Measurements from ENCODE around the gene PFN1.

The PFN1 gene

GRCh38 chr17:4967539-4968485, 19.5 kb upstream of the PFN1 start, which contains the start of gene SPAG7:
SPAG7 (minus strand) TSS chr17:4967817; CDS start chr17:4967804, 13 bp downstream.
- DNase-seq (ENCODE audit: low read depth), result peak; percentile 87

DNA sequence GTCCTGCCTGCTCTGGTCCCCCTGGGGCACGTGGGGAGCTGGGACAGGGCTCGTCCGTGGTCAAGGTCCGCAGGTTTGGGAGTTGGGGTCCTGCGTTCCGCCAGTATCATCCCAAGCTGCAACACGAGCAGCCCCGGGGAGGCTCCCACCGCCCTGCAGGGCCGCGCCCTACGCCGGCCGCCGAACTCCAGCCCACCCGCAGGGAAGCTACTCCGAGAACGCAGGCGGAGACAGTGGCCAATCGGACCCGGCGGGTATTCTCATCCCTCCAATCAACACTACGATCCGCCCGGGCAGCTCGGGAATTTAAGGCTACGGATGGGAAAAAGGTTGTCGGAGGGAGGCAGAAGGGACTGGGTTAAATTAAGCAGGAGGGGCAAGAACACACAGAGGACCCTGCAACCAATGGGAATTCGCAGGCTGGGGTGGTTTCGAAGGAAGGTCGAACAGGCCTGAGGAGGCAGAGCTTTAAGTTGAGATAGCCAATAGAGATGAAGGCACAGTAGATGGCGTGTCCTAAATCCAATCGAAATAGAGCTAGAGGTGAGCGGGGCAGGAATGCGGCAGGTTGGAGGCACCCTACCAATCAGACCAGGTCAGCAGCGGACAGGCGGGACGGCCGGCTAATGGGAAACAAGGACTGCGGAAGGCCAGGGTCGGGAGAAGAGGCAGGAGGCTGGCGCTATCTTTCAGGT, 18.7 kb upstream of the PFN1 start:
- DNase-seq (ENCODE audit: low read depth), result peak; percentile 81

- no peak for DNase-seq (ENCODE audit: low read depth)
Measured at GRCh38 chr17:4965311-4965986, 17.1 kb upstream of the PFN1 start.

DNA sequence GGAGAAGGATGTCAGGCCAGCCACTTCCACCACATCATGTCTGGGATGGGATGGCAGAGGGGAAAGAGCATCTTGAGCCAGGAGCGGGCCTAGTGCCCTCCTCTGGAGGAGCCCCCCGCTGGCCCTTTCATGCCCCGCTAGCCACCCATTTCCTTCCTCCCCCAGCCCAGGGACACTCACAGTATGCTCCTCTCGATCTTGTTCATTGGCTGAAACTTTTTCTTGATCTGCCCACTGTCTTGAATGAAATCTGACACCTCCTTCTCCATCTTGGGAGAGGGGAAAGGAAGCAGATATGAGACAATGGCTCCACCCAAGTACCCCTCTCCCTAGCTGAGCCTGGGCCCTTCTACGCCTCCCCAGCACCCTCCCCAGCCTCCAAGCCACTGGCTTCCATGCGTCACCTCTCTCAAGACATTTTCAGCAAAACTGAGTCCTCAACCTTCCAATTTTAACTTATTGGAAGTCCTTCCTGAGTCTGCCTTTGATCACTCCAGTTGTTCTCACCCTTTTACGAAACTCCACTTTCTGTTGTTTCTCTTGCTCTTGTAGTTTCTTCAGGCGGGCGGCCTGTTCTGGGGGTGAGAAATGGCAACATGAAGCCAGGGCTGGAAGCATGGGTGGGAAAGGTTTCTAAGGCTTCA, 12.1 kb upstream of the PFN1 start:
- no peak for DNase-seq (ENCODE audit: low read depth)

DNA sequence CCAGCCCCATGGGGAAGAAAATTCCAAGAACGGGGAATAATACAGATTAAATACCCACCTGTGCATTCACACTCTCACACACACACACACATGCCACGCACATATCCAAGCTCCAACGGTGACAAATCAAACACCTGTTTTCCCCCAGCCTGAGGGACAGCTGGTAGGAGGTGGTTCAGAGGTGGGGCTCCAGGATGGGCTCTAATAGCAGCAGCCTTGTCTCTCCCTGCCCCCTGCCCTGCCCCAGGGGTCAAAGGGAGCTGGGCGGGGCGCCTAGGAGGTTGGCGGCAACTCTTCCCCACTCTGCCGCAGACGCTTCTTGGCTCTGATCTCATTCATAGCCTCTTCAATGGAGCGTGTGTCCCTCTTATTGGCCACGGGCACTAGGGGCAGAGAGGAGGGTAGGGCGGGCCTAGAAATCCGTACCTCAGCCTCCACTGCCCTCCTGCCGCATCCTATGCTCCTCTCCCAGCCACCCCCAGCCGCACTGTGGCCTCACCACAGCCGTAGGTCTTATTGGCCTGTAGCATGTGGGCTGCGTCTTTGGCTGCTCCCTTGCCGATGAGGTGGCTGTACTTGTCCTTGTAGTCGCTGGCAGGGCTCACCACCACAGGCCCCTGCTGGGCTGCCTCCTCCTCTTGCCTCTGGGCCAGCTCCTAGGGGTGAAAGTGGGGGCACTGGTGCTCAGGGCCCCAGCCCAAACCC, 11.1 kb upstream of the PFN1 start:
- no peak for DNase-seq (ENCODE audit: low read depth)

DNA sequence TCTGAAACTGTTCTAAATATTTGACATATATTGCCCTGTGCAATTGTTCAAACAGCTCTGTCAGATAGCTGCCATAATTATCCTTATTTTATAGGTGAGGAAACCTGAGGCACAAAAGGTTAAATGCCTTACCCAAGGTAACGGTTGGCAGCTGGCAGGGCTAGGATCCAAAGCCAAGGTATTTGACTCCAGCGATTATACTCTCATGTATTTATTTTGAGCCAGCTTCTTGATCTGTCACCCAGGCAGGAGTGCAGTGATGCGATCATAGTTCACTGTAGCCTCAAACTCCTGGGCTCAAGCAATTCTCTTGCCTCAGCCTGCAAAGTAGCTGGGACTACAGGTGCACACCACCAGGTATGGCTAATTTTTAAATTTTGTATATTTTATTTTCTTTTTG, 9.8 kb upstream of the PFN1 start:
- no peak for DNase-seq (ENCODE audit: low read depth)

DNA sequence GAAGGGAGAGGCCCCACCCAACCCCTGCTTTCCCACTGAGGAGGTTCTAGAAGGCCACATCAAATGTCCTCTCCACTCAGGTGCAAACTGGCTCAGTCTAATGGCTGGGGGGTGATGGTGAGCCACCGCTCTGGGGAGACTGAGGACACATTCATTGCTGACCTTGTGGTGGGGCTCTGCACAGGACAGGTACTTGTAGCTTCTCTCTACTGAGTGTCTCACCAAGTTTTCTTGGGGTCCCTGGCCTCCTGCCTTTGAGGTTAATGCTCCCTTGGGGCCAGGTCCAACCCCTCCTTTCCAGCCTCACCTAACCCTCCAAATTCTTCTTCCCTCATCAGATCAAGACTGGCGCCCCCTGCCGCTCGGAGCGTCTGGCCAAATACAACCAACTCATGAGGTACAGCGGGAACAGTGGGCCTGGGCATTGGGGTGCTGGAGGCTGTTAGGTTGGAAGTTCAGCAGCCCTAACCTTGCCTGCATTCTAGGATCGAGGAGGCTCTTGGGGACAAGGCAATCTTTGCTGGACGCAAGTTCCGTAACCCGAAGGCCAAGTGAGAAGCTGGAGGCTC, 8.2 kb upstream of the PFN1 start:
- no peak for DNase-seq (ENCODE audit: low read depth)

GRCh38 chr17:4955091-4955490, 6.8 kb upstream of the PFN1 start:
- no peak for DNase-seq (ENCODE audit: low read depth)

GRCh38 chr17:4953451-4953961, 5.2 kb upstream of the PFN1 start:
- no peak for DNase-seq (ENCODE audit: low read depth)

GRCh38 chr17:4951486-4951885, 3.2 kb upstream of the PFN1 start:
- DNase-seq (ENCODE audit: low read depth), result no peak

- DNase-seq (ENCODE audit: low read depth), result no peak
Measured at GRCh38 chr17:4950746-4951204, 2.4 kb upstream of the PFN1 start, which contains the start of gene ENO3. ENO3 (plus strand) TSS chr17:4951119; CDS start chr17:4951830, 711 bp downstream.

- no peak for DNase-seq (ENCODE audit: low read depth)
Measured at GRCh38 chr17:4950075-4950745, 1.9 kb upstream of the PFN1 start.

- DNase-seq (ENCODE audit: low read depth), result peak; percentile 46
Measured at GRCh38 chr17:4949321-4950074, 1.2 kb upstream of the PFN1 start.

DNA sequence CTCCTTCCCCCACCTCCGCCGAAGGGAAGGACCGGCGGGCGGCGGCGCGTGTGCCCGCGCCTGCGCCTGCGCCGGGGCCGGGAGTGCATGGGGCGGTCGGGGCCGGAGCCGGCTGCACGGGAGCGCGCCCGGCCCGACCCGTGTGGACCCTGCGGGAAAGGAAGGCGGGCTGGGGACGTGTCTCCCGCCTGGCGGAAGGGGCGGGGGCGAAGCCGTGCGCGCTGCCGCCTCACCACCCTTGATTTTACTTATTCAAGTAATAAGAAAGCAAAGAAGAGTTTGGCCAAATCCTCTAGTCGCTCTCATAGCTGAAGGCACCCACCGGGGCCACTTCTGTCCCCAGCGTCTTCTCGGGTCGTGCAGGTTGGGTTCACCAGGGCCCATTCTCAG, 596 bp upstream of the PFN1 start:
- DNase-seq (ENCODE audit: low read depth), result peak; percentile 26

- peak; percentile 32 for DNase-seq (ENCODE audit: low read depth)
Measured at GRCh38 chr17:4947411-4948165, 742 bp downstream of the PFN1 start.

DNA sequence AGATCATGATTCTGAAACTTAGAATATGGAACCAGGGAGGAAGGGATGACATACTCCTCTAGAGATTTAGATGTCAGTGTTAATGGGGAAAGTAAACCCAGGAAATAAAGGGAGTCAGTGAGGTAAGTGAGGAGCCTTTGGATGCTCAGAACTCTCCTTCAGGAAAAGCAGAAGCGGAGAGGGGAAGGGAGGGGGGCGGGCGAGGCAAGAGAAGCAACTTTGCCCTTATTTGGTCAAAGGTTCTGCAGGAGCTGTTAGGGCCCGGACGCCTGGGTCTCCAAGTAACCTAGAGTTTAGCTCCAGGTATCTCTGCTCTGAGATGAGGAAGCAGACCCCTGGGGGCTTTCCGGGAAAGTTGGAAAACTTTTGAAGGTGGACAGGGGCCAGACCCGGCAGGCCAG, 1.3 kb downstream of the PFN1 start:
- DNase-seq (ENCODE audit: low read depth), result no peak

DNA sequence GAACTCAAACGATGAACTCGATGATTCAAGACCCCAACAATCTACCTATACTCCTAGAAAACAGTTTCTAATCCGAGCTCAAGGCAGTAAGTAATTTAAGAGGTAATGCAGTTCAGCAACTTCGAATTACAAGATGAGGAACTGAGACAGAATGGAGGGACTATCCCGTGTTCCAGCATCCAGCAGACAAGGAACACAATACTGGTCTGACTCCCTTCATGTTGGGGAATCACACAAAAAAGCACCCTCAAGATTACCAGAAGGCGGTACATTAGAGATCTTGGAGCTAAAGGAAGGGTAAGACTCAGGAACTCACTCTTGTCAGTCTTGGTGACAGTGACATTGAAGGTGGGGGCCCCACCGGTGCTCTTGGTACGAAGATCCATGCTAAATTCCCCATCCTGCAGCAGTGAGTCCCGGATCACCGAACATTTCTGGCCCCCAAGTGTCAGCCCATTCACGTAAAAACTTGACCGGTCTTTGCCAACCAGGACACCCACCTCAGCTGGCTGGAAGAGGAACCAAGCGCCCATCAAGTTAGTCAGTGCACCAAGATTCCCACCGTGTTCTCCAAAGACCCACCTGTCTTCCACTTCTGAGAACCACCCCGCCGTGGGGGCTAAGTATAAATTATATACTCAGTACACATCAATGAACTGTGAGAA, 1.9 kb downstream of the PFN1 start:
- DNase-seq (ENCODE audit: low read depth), result no peak

- no peak for DNase-seq (ENCODE audit: low read depth)
Measured at GRCh38 chr17:4945944-4946280, 2.4 kb downstream of the PFN1 start.

Data from stimulated activated CD8-positive, alpha-beta memory T cell treated with anti-CD3 and anti-CD28 coated beads, Interleukin-15, amount 100 ng/mL, for 1 hour (primary cell).